GM19395 (cell line): ENCODE results near the gene DIP2B.
A peak's percentile ranks its signal among the peaks of the same experiment; 100 is the strongest.

Experiments
- ATAC-seq: cut with Tn5 transposase; IDR thresholded peaks from one replicate; pipeline ENCODE4 v1.9.1; 2021; ENCODE audit warnings: mild to moderate bottlenecking, moderate library complexity; ENCODE audit not compliant: unreplicated experiment

Gene DIP2B

DNA sequence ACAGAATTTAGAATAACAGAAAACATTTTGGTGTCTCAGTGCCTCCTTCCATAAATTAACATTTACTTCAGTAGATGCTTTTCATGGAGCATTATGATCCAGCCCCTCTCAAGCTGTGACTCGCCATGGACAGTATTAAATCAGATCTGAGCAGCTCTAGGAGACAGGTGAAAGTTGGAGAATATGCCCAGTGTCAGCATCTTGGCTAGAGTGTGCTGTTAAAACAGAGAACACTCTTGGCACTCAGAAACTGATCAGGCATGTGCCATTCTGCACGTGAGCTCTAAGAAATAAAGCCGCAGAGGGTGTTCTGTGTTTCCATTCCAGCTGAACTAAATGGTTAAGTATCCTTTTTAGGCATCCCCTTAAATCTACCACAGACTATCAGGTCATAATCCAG, 68.0 kb downstream of the DIP2B start:
- no peak for ATAC-seq

DNA sequence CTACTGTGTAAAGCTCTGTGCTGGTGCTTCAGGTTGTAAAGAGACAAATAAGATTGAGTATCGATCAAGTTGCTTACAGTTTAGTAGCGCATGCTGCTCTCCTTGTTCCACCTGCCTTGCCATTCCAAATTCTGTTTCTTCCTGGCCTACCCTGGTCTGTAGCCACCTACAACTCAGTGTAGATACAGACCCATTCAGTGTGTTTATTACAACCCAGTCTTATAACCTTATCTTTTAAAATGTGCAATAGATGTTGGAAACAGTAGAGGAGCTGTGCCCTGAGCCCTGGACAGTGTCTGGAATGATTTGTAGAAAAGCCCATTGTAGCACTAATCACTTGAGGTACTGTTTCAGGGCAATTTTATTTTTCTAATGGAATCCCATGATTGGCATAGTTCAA, 68.5 kb downstream of the DIP2B start:
- no peak for ATAC-seq

- no peak for ATAC-seq
Observed at GRCh38 chr12:50574601-50575348, 70.0 kb downstream of the DIP2B start.

GRCh38 chr12:50579757-50580267, 75.0 kb downstream of the DIP2B start:
- ATAC-seq, result no peak

GRCh38 chr12:50580436-50580835, 75.7 kb downstream of the DIP2B start:
- no peak for ATAC-seq

DNA sequence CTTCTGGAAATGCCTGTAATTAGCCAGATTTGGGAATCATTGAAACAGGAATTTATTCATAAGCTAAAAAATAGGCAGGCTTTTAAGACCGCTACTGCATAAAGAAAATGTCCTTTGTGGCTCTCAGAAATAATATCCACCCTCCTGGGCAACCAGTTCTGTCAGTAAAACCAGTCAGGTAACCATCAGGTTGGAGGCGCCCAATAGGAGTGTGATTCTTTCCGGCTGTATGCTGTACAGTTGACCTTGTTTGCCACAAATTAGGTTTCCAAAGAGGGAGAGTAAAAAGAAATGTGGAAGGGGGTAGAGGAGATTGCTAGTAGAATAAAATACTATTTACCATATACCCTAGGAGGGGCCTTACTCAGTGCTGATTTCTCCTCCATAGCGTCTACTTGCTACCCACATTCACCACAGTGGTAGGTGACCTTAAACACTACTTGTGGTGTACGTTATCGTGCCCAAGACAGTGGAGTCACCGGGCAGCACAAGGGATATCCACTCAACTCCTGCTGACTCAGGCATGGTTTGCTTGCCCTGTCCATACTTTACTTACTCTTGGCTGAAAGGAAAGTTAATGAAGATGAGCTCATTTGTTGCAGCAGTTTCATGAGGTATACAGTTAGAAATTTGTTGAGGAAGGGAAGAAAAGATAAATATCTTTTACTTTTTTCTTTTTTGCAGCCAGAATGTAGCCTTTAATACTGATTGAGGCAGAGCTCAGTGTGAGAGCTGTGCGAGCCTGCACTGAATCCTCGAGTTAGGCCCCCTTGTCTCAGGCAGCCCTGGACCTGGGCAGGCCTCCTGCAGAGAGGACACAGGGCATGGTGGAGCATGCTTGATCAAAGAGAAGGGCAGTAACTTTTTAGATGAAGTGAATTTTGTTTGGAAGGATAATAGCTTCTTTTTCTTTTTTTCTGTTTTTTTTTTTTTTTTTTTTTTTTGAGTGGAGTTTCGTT, 76.7 kb downstream of the DIP2B start:
- ATAC-seq, result no peak

- ATAC-seq, result no peak
Observed at GRCh38 chr12:50584135-50584534, 79.3 kb downstream of the DIP2B start.

GRCh38 chr12:50589650-50590435, 85.1 kb downstream of the DIP2B start:
- no peak for ATAC-seq

GRCh38 chr12:50590869-50591268, 86.1 kb downstream of the DIP2B start:
- ATAC-seq, result no peak

GRCh38 chr12:50595667-50596066, 90.9 kb downstream of the DIP2B start:
- no peak for ATAC-seq

DNA sequence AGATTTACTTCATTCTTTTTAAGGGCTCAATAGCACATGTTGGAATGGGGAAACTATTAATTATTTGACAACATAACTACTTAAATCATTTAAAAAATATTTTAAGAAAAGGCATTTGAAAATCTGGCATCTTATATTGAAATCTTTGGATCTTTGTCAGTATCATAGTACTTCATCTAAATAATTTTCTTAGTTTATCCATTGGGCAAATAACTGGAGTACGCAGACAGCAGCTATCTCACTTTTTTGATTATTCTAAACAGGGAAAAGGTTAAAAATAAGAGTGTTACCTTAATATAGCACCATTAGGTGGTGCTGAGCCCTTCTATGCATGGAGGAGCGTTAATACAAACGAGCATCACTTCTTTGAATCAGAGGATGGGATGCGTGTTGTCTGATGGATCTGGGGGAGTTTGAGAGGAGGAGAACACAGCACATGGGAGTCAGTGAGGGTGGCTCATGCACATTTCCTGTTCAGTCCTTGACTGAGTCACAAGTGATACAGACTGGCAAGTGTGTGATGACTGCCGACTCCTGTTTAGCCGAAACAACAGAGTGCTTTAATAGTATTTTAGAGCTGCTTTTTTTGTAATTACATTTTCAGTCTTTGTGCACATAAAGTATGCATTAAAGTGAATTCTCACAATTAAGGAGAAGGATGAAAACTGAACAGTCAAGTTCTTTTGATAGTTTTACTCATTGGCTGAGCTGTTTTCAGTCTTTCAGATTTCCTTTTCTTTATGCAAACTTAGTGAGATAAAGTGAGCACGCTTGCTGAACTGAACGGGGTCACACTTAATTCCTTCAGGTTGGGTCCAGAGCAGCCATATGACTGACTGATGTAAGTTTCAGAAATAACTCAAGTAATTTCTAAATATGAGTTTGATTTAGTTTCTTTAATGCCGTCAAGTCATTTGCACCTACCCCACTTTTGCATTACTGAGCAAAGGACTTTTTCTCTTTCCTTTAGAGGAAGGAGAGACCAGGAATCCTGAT, 92.7 kb downstream of the DIP2B start:
- peak; percentile 93 for ATAC-seq

DNA sequence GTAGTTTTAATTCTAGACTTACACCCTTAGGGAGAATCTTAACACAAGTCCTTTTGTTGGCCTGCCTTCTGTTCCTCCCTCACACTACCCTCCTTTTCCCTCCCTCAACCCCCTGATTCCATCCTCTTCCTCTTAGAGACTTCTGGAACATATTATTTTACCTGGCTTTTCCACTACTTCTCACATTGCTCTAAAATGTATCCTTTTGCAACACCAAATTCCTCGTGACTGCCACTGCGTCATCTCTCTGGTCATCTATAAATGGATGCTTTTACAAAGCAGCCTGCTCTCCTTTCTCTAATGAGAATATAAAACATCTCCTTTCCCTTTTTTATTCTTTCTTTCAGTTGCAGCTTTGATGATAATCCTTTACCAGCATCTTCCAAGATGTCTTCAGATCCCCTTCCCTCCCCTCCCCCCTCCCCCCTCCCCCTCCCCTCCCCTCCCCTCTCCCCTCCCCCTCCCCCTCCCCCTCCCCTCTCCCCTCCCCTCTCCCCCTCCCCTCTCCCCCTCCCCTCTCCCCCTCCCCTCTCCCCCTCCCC, 93.6 kb downstream of the DIP2B start:
- no peak for ATAC-seq

DNA sequence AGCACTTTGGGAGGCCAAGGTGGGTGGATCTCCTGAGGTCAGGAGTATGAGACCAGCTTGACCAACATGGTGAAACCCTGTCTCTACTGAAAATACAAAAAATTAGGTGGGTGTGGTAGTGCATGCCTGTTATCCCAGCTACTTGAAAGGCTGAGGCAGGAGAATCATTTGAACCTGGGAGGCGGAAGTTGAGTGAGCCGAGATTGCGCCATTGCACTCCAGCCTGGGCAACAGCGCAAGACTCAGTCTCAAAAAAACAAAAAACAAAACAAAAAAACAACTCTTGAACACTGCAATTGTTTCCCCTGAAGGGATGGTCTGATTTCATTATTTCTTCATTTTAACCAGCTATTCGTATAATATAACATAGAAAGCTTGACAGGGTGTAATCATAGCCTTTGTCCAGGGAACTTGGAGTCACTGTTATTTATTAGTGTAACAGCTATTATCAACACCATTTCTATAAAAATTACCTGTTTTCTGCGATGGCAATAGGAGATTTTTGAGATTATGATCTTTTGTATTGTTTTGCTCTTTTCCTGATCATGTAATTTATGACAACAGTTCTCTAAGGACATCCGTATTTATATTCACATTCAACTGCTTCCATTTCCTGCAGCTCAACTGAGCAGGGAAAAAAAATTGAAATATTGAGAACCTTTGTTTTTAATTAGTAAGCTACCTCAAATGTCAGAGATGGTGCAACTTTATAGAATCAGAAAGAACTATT, 94.7 kb downstream of the DIP2B start:
- no peak for ATAC-seq

DNA sequence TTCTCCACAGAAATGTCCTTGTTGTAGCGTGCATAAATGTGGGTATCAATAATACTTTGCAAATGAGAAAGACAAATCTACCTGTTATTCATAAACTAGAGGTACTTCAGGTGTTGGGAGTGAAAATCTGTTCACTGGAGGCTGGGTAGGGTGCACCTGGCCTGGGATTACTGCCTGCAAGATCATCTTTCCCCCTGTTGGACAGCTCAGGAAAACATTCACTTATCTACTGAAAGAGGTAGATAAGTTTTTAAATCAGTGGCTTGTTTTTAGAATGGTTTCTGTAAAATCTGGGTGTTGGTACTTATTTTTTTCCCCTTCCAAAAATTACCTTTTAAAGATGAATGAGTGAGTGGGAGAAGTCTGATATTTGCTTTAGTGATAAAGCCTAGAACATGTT, 95.6 kb downstream of the DIP2B start:
- no peak for ATAC-seq

- ATAC-seq, result no peak
Observed at GRCh38 chr12:50603817-50604639, 99.2 kb downstream of the DIP2B start.

DNA sequence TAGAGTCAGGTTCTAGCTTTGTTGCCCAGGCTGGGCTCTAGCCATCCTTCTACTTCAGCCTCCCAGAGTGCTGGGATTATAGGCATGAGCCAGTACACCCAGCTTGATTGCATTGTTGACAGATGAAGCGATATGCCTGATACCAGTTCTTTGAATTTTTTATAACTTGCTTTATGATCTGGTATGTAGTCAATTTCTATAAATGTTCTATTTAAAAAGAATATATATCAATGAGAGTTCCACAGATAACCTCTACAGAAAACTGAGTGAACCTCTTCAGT, 99.8 kb downstream of the DIP2B start:
- no peak for ATAC-seq

GRCh38 chr12:50606675-50607375, 102.0 kb downstream of the DIP2B start:
- no peak for ATAC-seq
